Fibroblast of the aortic adventitia (primary cell): ENCODE data around the gene TPMT. TPM values are rescaled to one million over a fixed set of nuclear protein-coding genes. Genes with fewer than 3 reads are reported as not detected.

Experiments used
- DNase-seq: peaks from one replicate; pipeline ENCODE4 v3.0.0-alpha.2; 2010; ENCODE audit warnings: low read depth
- H3K4me3 ChIP-seq: 2 replicates; pipeline ENCODE4 v1.5.1; 2011; ENCODE audit warnings: low read depth, mild to moderate bottlenecking, control low read depth, low read length, moderate library complexity
- total RNA-seq: library from RNA; depleted of rRNA; stranded (reverse); fragments of >200 nt; gene quantifications from 2 replicates; pipeline ENCODE4 v1.2.3, GENCODE V29; 2012; ENCODE audit warnings: low replicate concordance
- TF ChIP-seq, protein P1 (sequence below): IDR thresholded peaks from 2 replicates; pipeline ENCODE4 v1.5.1; 2011; ENCODE audit warnings: mild to moderate bottlenecking, low read length, control low read depth, inconsistent platforms; ENCODE audit not compliant: insufficient read depth

TPMT gene
- total RNA-seq, 1 donor, result 22.4 TPM

DNA sequence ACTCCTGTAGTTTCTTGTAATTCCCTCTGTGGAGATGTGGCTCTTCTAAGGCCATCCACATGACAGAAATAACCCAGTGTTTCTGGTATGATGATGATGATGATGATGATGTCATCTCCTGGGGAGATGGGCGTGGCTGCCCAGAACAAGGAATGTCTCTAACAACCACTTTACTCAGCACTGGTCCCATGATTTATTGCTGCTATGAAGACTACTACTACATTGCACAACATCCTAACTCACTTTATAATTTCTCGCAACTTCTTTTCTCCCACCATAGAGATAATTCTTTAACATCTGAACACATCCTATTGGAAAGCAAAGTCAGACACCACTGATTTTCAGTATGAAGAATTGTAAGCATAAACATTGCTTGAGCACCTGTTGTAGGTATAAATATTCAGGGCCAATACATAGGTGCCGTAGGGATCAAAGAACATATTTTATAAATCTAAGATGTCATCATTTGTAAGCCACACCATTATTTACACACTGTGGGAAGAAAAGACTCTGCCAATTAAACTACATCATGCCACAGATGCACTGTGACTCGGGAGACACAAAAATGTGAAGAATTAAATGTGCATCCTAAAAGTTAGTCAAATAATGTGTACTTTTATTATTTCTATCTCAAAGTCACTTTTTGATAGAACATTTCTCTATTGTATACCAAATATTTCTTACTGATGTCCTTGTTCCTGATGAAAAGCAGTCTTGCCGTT lies 6.4 kb downstream of the TPMT start:
- TF ChIP-seq, protein P1, sequence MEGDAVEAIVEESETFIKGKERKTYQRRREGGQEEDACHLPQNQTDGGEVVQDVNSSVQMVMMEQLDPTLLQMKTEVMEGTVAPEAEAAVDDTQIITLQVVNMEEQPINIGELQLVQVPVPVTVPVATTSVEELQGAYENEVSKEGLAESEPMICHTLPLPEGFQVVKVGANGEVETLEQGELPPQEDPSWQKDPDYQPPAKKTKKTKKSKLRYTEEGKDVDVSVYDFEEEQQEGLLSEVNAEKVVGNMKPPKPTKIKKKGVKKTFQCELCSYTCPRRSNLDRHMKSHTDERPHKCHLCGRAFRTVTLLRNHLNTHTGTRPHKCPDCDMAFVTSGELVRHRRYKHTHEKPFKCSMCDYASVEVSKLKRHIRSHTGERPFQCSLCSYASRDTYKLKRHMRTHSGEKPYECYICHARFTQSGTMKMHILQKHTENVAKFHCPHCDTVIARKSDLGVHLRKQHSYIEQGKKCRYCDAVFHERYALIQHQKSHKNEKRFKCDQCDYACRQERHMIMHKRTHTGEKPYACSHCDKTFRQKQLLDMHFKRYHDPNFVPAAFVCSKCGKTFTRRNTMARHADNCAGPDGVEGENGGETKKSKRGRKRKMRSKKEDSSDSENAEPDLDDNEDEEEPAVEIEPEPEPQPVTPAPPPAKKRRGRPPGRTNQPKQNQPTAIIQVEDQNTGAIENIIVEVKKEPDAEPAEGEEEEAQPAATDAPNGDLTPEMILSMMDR, result no peak
- no peak overlapping the region for H3K4me3 ChIP-seq
- peak; percentile 87 for DNase-seq

DNA sequence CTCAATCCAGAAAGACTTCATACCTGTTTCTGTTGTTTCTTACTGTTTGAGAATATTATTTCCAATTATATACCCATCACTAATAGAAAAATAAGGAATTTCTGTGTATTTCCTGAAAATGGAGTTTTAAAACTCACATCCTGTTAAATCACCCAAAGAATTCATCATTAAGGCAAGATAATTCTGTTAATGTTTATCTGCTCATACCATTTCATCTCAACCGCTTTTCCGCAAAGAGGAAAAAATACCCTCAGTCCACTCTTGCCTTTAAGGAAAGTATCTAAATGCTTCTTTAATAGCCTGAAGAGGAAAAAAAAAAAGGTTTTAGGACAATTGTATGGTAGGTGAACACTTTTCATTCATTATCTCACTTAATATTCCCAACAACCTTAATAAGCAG lies 7.3 kb downstream of the TPMT start:
- TF ChIP-seq, protein P1, result no peak
- DNase-seq, result no peak
- no peak overlapping the region for H3K4me3 ChIP-seq

DNA sequence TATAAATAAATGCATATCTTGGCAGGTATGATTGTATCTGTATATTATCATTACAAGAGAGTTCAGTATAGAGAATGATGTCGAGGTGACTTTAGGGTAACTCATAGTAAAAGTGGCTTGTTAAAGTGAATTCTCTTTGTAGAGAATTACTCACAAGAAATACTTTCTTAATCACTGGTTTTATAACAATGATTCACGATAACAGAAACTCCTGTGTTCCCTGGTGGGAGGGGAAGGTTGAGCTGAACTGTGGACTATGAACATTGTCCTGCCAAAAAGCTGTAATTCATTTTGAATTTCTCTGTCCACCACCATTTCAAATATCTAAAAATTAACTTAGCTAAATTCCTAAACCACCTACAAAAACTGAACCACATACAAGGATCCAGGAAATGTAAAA lies 7.7 kb downstream of the TPMT start:
- TF ChIP-seq, protein P1, result no peak
- no peak overlapping the region for H3K4me3 ChIP-seq
- DNase-seq, result peak; percentile 76

DNA sequence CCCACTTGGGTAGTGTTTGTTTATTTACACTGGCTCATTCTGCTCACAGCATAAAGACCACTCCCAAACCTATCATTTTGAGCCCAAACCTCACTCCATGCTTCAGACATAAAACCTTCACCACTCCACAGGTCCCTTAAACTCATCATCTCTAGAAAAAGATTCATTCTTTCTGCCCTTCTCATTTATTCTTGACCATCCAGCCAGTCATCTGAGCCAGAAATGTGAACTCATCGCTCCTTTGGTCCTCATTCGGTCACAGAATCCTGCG lies 12.4 kb downstream of the TPMT start:
- no peak overlapping the region for H3K4me3 ChIP-seq
- no peak for DNase-seq
- TF ChIP-seq, protein P1, result no peak

DNA sequence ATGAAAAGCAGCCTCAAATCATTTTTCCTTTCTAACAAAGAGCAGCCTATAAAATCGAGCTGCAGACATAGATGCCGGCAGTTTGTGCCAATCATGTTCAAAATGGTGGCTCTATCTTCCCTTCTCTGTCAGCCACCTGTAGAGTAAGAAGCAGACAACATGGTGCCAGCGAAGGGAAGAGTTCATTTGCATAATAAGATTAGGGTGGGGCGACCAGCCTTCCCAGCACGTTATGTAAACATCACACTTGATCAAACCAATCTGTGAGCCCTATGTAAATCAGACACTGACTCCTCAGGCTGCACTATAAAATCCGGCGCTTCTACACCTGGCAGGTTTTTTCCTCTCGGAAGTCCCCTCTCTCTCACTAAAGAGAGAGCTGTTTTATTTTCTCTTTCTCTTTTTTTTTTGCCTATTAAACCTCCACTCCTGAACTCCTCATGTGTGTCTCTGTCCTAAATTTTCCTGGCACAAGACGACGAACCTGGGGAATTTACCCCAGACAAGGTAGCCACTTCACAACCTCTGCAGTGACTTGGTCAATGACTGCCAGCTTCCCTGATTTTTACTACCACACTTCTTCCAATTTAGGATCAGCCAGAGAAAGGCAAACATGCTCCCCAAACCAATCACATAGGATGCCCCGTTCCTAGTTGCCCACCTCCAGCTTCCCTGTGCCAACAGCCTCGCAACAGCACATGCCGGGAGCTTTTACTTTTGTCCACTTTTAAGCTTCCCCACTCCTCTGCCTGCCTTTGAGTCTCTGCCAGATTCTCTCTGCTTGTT lies 12.9 kb downstream of the TPMT start:
- no peak for DNase-seq
- TF ChIP-seq, protein P1, result no peak
- H3K4me3 ChIP-seq, result no peak overlapping the region

DNA sequence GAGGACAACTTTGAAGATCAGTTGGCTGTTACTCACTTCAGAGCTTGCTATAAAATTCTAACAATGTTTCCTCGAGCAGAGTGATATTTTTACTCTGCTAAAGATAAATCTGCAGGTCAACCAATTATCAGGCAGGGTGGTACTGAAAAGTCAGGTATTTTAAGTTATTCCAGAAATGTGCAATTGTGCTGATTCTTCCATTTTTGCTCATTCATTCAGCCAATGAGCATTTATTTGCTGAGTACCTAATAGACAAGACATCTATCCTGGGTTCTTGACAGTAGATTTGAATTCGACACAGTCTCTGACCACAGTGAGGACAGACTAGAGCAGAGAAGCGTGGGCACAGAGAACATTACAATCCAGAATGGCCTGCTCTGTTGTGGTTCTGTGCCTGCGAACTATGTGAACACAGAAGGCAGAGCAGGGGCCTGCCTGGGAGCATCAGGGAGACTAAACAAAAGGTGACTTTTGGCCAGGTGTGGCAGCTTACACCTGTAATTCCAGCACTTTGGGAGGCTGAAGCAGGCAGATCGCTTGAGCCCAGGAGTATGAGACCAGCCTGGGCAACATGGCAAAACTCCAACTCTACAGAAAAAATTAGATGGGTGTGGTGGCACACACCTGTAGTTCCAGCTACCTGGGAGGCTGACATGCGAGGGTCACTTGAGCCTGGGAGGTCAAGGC lies 14.8 kb downstream of the TPMT start:
- TF ChIP-seq, protein P1, result no peak
- DNase-seq, result no peak

More for the DNA sequence above, 14.8 kb downstream of the TPMT start:
- H3K4me3 ChIP-seq, result no peak overlapping the region
